KBM-7 (cell line): ENCODE results near the gene NKX6-2.

Source experiments
- DNase-seq: peaks from one replicate; pipeline ENCODE4 v3.0.0-alpha.2; 2015
- in situ Hi-C: fragments of 300-500 bp; cut with MboI; formaldehyde crosslinking; loops from 2 replicates; pipeline ENCODE4 v1.14.3; 2020; ENCODE audit warnings: low sequenced_read_pairs, low pct_unique_long_range_greater_than_20kb, mixed read lengths

The NKX6-2 gene

GRCh38 chr10:132813560-132814468 is 27.9 kb upstream of the NKX6-2 start:
- in situ Hi-C loops = no loop called here
- DNase-seq = no peak

- no peak for DNase-seq
- in situ Hi-C loops = no loop called here
Observed at GRCh38 chr10:132813001-132813401, 27.1 kb upstream of the NKX6-2 start.

- in situ Hi-C loops = no loop called here
- no peak for DNase-seq
Observed at GRCh38 chr10:132812520-132812919, 26.6 kb upstream of the NKX6-2 start.

GRCh38 chr10:132811891-132812481 is 26.0 kb upstream of the NKX6-2 start:
- in situ Hi-C loops = no loop called here
- no peak for DNase-seq

GRCh38 chr10:132810807-132811700 is 25.1 kb upstream of the NKX6-2 start:
- in situ Hi-C loops = no loop called here

GRCh38 chr10:132810141-132810806 is 24.3 kb upstream of the NKX6-2 start:
- DNase-seq = no peak
- in situ Hi-C loops = no loop called here

More at GRCh38 chr10:132810807-132811700, 25.1 kb upstream of the NKX6-2 start:
- DNase-seq = no peak

GRCh38 chr10:132809232-132810140 is 23.5 kb upstream of the NKX6-2 start:
- in situ Hi-C loops = no loop called here
- no peak for DNase-seq

GRCh38 chr10:132808383-132809231 is 22.7 kb upstream of the NKX6-2 start:
- in situ Hi-C loops = no loop called here
- no peak for DNase-seq

- no peak for DNase-seq
- in situ Hi-C loops = no loop called here
Observed at GRCh38 chr10:132807621-132808049, 21.7 kb upstream of the NKX6-2 start.

- in situ Hi-C loops = no loop called here
- no peak for DNase-seq
Observed at GRCh38 chr10:132806561-132807003, 20.6 kb upstream of the NKX6-2 start.

GRCh38 chr10:132806110-132806509 is 20.2 kb upstream of the NKX6-2 start:
- in situ Hi-C loops = no loop called here
- no peak for DNase-seq

GRCh38 chr10:132805599-132805998 is 19.7 kb upstream of the NKX6-2 start:
- in situ Hi-C loops = no loop called here
- DNase-seq = no peak

- DNase-seq = no peak
- in situ Hi-C loops = no loop called here
Observed at GRCh38 chr10:132804785-132805426, 19.0 kb upstream of the NKX6-2 start.

GRCh38 chr10:132804287-132804686 is 18.3 kb upstream of the NKX6-2 start:
- no peak for DNase-seq

GRCh38 chr10:132803416-132804210 is 17.7 kb upstream of the NKX6-2 start:
- in situ Hi-C loops = no loop called here

More at GRCh38 chr10:132804287-132804686, 18.3 kb upstream of the NKX6-2 start:
- in situ Hi-C loops = no loop called here

More at GRCh38 chr10:132803416-132804210, 17.7 kb upstream of the NKX6-2 start:
- no peak for DNase-seq
